HG02970 (cell line): ENCODE measurements around the gene SPRR1B.
"Not testable (repeated sequence)": the region's sequence is repeated elsewhere in the genome, so short reads cannot be mapped to it uniquely, and the experiment has no call there.

Experiments used
- ATAC-seq: cut with Tn5 transposase; IDR thresholded peaks from one replicate; pipeline ENCODE4 v1.9.1; 2021; ENCODE audit warnings: mild to moderate bottlenecking, moderate library complexity, moderate number of reproducible peaks; ENCODE audit not compliant: unreplicated experiment, low FRiP score

SPRR1B gene, protein sequence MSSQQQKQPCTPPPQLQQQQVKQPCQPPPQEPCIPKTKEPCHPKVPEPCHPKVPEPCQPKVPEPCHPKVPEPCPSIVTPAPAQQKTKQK

DNA sequence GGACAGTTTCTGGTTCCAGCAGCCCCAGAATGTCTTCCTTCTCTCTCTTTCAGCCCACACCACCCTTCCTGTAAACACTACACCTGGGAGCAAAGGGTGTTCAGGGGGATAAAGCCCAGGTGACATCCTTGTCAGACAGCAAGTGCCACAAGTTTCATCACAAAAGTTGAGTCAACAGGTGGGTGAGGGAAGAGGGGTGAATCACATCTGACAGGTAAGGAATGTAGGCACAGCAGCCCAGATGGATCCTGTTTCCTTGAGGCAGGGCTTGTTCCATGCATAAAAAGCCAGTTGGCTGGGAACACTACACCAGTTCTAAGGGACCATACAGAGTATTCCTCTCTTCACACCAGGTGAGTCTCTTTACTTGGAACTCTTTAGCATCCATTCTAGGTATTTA lies at the start of gene SPRR1B:
Gene SPRR1B, plus strand, starts transcription at position 309 of the 400 bp plus-strand sequence. CDS start 1,143 bp downstream, outside the sequence.
- ATAC-seq = no peak

DNA sequence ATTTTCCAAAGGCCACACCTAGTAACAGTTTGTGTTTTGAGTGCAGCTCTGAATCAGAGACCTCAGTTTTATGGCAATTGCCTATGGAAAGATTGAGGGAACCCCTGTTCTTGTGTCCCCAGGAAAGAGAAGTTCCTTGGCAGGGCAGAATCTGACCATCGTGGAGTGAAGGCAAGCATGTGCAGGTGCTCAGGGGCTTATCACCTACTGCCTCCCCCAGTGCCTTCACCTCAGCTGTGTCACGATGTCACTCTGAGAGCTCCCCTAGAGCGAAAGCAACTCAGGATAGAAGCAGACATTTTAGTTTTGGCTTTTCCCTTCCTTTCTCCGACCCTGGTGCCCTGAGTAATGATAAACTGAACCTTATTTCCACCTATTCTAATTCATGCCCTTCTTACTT lies 48.9 kb upstream of the SPRR1B start:
- ATAC-seq = no peak

DNA sequence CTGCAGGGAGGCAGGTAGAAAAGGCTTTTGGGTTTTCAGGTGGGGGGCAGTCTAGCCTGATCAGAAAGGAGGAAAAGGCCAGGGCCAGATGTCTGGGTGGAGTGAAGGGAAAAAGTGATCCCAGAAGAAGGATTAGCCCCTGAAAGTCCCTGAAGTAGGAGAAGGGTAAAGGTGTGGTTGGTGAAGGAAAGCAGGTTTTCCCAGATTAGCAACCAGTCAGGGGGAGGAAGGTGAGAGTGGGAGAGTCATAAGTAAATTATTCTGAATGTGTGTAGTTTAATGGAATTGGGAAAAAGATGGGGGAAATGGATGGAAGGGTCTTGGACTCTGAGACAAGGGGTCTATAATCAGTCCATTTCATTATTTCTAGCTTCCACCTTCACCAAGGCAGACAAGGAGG lies 47.8 kb upstream of the SPRR1B start:
- no peak for ATAC-seq

DNA sequence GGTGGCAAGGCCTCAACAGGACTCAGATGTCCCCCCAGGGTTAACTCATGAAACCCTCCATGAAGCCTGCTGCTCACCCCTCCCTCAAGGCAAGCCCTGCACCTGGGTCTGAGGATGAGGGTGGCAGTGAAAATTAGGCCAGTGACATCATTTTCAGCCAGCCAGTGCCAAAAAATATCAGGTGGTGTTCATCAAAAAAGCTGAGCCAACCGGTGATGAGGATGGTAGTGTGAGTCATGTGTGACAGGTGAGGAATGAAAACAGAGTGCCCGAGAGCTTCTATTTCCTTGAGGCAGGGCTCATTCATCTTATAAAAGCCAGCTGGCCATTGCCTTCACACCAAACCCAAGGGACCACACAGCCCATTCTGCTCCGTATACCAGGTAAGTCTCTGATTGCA lies 47.3 kb upstream of the SPRR1B start, which contains the start of gene SPRR1A:
Gene SPRR1A, plus strand, starts transcription at position 339 of the 400 bp plus-strand sequence. CDS start 1,150 bp downstream, outside the sequence.
- ATAC-seq = no peak

- ATAC-seq = no peak
Observed at GRCh38 chr1:152986578-152986977, 44.4 kb upstream of the SPRR1B start.

- ATAC-seq = no peak
Observed at GRCh38 chr1:152993186-152993585, 37.8 kb upstream of the SPRR1B start.

- ATAC-seq = no peak
Observed at GRCh38 chr1:152995842-152996241, 35.2 kb upstream of the SPRR1B start.

- ATAC-seq = no peak
Observed at GRCh38 chr1:152996633-152997400, 34.2 kb upstream of the SPRR1B start.

GRCh38 chr1:152997901-152998300 lies 33.1 kb upstream of the SPRR1B start:
- ATAC-seq = no peak

GRCh38 chr1:152998476-152998875 lies 32.5 kb upstream of the SPRR1B start:
- no peak for ATAC-seq

DNA sequence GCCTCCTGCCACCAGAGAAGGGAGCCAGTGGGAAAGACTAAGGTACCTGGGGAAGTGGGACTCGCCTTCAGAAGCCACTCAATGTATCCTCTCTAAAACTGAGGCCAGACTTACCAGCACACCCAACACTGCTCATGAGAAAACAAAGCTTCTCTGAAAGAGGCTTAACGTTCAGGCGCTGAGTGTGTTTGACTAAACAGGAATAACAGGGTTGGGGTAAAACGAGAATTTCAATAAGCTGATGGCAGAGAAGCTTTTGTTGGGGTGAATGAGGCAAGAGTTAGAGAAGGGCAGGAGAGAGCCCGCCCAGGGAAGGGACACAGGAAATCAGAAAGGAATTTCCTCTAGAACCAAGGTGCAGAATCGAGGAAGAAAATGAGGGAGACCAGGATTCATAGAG lies 31.2 kb upstream of the SPRR1B start:
- ATAC-seq = no peak

DNA sequence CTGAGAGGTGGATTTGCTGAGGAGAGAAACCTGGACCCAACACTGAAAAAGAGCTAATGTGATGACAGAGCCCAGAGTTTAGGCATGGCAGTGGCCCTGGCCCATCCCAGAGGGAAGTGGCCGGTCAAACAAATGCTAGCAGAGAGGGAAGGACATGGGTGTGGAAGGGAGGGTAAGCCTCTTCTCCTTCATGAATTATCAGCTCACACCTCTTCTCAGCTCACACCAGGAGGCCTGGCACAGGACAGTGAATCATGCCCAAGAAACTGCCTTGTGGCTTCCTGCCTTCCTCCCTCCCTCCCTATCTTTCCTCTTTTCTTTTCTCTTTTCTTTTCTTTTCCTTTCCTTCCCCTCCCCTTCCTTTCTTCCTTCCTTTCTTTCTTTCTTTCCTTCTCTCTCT lies 30.7 kb upstream of the SPRR1B start:
- no peak for ATAC-seq

GRCh38 chr1:153001382-153001781 lies 29.6 kb upstream of the SPRR1B start, which contains the start of gene SPRR3:
SPRR3 (plus strand) TSS chr1:153001749; CDS start chr1:153003021, 1,272 bp downstream.
- ATAC-seq = no peak

DNA sequence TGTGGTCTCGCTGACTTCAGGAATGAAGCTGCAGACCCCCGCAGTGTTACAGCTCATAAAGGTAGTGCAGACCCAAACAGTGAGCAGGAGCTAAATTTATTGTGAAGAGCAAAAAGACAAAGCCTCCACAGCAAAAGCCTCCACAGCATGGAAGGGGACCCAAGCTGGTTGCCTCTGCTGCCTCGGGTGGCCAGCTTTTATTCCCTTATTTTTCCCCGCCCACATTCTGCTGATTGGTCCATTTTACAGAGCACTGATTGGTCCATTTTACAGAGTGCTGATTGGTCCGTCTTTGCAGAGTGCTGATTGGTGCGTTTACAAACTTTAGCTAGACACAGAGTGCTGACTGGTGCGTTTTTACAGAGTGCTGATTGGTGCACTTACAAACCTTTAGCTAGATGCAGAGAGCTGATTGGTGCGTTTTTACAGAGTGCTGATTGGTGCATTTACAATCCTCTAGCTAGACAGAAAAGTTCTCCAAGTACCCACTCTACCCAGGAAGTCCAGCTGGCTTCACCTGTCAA lies 19.7 kb upstream of the SPRR1B start:
- not testable (repeated sequence) for ATAC-seq

DNA sequence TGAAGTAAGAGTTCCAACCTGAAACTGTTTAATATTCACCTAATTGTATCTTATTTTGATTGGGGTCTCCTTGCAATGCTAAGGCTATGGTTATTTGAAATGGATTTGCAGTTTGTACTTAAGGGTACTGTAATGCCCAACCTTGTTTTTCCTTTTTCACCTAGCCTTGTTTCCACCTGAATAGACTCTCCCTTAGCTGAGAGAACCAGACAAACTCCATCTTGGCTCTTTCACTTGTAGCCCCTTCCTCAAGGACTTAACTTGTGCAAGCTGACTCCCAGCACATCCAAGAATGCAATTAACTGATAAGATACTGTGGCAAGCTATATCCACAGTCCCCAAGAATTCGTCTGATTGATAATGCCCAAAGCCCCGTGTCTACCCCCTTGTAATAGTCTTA lies 9.2 kb upstream of the SPRR1B start:
- not testable (repeated sequence) for ATAC-seq

- ATAC-seq = not testable (repeated sequence)
Observed at GRCh38 chr1:153022340-153022739, 8.7 kb upstream of the SPRR1B start.

GRCh38 chr1:153023109-153023508 lies 7.9 kb upstream of the SPRR1B start:
- no peak for ATAC-seq

- no peak for ATAC-seq
Observed at GRCh38 chr1:153024413-153024812, 6.6 kb upstream of the SPRR1B start.

DNA sequence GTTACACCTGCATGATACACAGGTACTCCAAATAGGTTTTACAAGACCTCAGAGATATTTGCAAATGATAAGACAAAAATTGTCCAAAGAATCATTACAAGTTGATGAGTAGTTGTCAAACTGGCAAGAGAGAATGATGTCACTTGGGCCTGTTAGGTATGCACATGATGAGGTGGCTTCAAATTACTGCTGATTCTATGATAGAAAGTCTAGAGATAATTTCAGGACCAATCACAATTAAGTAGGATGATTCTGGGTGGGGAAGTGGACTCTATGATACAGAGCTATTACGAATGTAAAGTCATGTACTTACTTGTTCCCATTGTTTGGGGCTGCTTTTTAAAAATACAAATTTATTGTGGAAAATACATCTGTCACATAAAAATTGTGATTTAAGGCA lies 5.2 kb upstream of the SPRR1B start:
- ATAC-seq = no peak

GRCh38 chr1:153028766-153029165 lies 2.2 kb upstream of the SPRR1B start:
- no peak for ATAC-seq

DNA sequence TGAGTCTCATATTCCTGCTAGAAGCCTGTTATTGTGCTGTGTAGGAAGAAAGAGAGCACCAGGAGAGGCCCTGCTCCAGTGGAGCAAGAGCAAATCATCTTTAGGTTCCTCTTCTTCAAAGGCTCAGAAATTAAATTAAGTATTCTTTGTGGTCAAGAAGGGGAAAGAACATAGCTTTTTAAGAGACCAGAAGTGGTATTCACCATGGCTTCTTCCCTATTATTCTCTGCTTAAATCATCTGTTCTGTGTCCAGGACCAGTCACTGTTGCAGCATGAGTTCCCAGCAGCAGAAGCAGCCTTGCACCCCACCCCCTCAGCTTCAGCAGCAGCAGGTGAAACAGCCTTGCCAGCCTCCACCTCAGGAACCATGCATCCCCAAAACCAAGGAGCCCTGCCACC lies 1.1 kb downstream of the SPRR1B start:
- ATAC-seq = no peak
